K562 (cell line): Measurements from ENCODE around the gene CD300LB. TPM values are rescaled to one million over a fixed set of nuclear protein-coding genes. Genes with fewer than 3 reads are reported as not detected.

Source experiments
- ATAC-seq: fragments of 200-7000 bp; cut with Tn5 transposase; 3 replicates; pipeline ENCODE4 v1.9.1; 2020; ENCODE audit warnings: moderate library complexity
- BruUV-seq: library from RNA; stranded (reverse); fragments of 400-500 nt; replicated peaks from 2 replicates; lab custom pipeline; 2021; lab: Mats Ljungman, UMichigan
- CTCF ChIA-PET: fragments of 300-600 bp; formaldehyde crosslinking; extraction: SDS; loops from one replicate; lab custom pipeline; 2021; ENCODE audit warnings: low intra/inter-chr PET ratio; lab: Yijun Ruan, JAX
- POLR2A ChIA-PET: fragments of 300-600, 350-650 bp; sonication (Branson Sonifier 250); formaldehyde crosslinking; extraction: SDS; loops from one replicate; lab custom pipeline; 2021; ENCODE audit warnings: antibody characterized with exemption, inconsistent platforms; lab: Yijun Ruan, JAX
- DNase-seq, 4 experiments: peaks; one replicate each; pipeline versions ENCODE4 v3.0.0 to v3.0.0-alpha.2; 2011 to 2018; ENCODE audit warnings: low spot score in 3 of 4, mixed read lengths in 3 of 4; ENCODE audit errors: extremely low read depth in 1 of 4
- FAIRE-seq: peaks from 2 replicates; lab custom pipeline; 2011; peaks lifted over from hg19 to GRCh38; lab: Jason Lieb, UNC
- H2AFZ ChIP-seq: 2 replicates; pipeline ENCODE4 v1.6.0; 2011; ENCODE audit warnings: low read depth, low read length, control low read depth, inconsistent platforms
- H3K27ac ChIP-seq: fragments of 200-600 bp; 3 replicates; pipeline ENCODE4 v1.8.0; 2011; ENCODE audit warnings: low read depth, mild to moderate bottlenecking, control low read depth, inconsistent platforms, low read length, moderate library complexity, mixed read lengths; ENCODE audit errors: extremely low read depth
- H3K27me3 ChIP-seq, 2 experiments: fragments of 300-600 bp in 1 of 2; 2 replicates in 1 of 2; 3 replicates in 1 of 2; pipeline versions ENCODE4 v1.6.0 to v1.8.0; 2011; ENCODE audit warnings: inconsistent platforms in 2 of 2, low read length in 2 of 2, mild to moderate bottlenecking in 1 of 2, mixed read lengths in 1 of 2, moderate library complexity in 1 of 2; ENCODE audit not compliant: control insufficient read depth in 2 of 2, insufficient read depth in 2 of 2
- H3K36me3 ChIP-seq: fragments of 300-600 bp; 3 replicates; pipeline ENCODE4 v1.8.0; 2011; ENCODE audit warnings: mild to moderate bottlenecking, low read length, inconsistent platforms; ENCODE audit not compliant: control insufficient read depth, insufficient read depth
- H3K4me1 ChIP-seq, 2 experiments: fragments of 200-600 bp in 1 of 2; replicated peaks in 1 of 2; 2 replicates in 1 of 2; 3 replicates in 1 of 2; pipeline versions ENCODE4 v1.5.1 to v1.8.0; 2011; ENCODE audit warnings: inconsistent platforms in 2 of 2, low read length in 2 of 2, mild to moderate bottlenecking in 1 of 2, mixed read lengths in 1 of 2, moderate library complexity in 1 of 2; ENCODE audit not compliant: control insufficient read depth in 2 of 2, insufficient read depth in 2 of 2
- H3K4me2 ChIP-seq: 2 replicates; pipeline ENCODE4 v1.6.1; 2011; ENCODE audit warnings: low read length, control low read depth, inconsistent platforms, mixed read lengths; ENCODE audit not compliant: insufficient read depth
- H3K4me3 ChIP-seq: fragments of 200-600 bp; sonication (generic), shearing (Covaris generic); 2 replicates; pipeline ENCODE4 v1.5.1; 2016; ENCODE audit warnings: control low read depth, inconsistent platforms
- H3K79me2 ChIP-seq: fragments of 200-600 bp; 3 replicates; pipeline ENCODE4 v1.8.0; 2011; ENCODE audit warnings: low read length, inconsistent platforms; ENCODE audit not compliant: control insufficient read depth, insufficient read depth
- H3K9ac ChIP-seq, 2 experiments: 2 replicates each; pipeline versions ENCODE4 v1.6.0 to v1.6.1; 2011; ENCODE audit warnings: low read depth in 2 of 2, low read length in 2 of 2, control low read depth in 1 of 2, inconsistent platforms in 1 of 2, mild to moderate bottlenecking in 1 of 2, mixed read lengths in 1 of 2; ENCODE audit not compliant: insufficient read depth in 1 of 2
- H3K9me1 ChIP-seq: one replicate; pipeline ENCODE4 v1.6.0; 2011; ENCODE audit warnings: inconsistent platforms, mild to moderate bottlenecking, low read length, moderate library complexity; ENCODE audit not compliant: control insufficient read depth, insufficient read depth
- H3K9me3 ChIP-seq: replicated peaks from 2 replicates; pipeline ENCODE4 v1.5.1; 2011; ENCODE audit warnings: low read depth, low read length, inconsistent platforms; ENCODE audit not compliant: control insufficient read depth, insufficient read depth
- H4K20me1 ChIP-seq: replicated peaks from 2 replicates; pipeline ENCODE4 v1.6.1; 2011; ENCODE audit warnings: low read length, inconsistent platforms, mixed read lengths; ENCODE audit not compliant: control insufficient read depth, insufficient read depth
- HIVEP1 ChIP-seq: fragments of 250-450 bp; sonication (Bioruptor Pico); IDR thresholded peaks from 2 replicates; pipeline ENCODE4 v1.4.0; 2020; ENCODE audit warnings: mild to moderate bottlenecking
- HNRNPLL ChIP-seq: fragments of 200-400 bp; formaldehyde crosslinking; IDR thresholded peaks from 2 replicates; pipeline ENCODE4 v1.6.1; 2017; ENCODE audit warnings: low read length, low read depth, mild to moderate bottlenecking; ENCODE audit not compliant: poor library complexity, severe bottlenecking
- HOXB6 ChIP-seq: fragments of 250-450 bp; sonication (Bioruptor Pico); IDR thresholded peaks from 2 replicates; pipeline ENCODE4 v1.5.1; 2022; ENCODE audit warnings: mild to moderate bottlenecking, borderline replicate concordance
- KLF10 ChIP-seq: fragments of 250-450 bp; sonication (Bioruptor Pico); IDR thresholded peaks from 2 replicates; pipeline ENCODE4 v1.6.1; 2021; ENCODE audit warnings: matching md5 sums
- PTRF ChIP-seq: fragments of 450-650 bp; IDR thresholded peaks from 2 replicates; pipeline ENCODE4 v1.6.1; 2016; ENCODE audit warnings: mild to moderate bottlenecking, missing genetic modification characterization, missing compliant biosample characterization
- ZC3H11A ChIP-seq: IDR thresholded peaks from 2 replicates; pipeline ENCODE4 v1.6.1; 2012; ENCODE audit warnings: low read depth, low read length, improper control_type of control experiment
- WGBS: fragments of 100-300 bp; shearing (Covaris generic); methylation state at CpG from one replicate; pipeline ENCODE4 v1.1.6; 2016; ENCODE audit warnings: low coverage, mixed read lengths; ENCODE audit not compliant: insufficient coverage; ENCODE audit errors: missing lambda C conversion rate; 5-methylcytosine and 5-hydroxymethylcytosine counted together
- in situ Hi-C: fragments of 300-500 bp; cut with MboI; formaldehyde crosslinking; loops from 4 replicates; pipeline ENCODE4 v1.15.0; 2018; ENCODE audit warnings: inconsistent platforms, mixed read lengths
- intact Hi-C: fragments of 100-400 bp; cut with micrococcal nuclease; formaldehyde crosslinking; loops from 2 replicates; pipeline ENCODE4 v1.14.2; 2022
- polyA plus RNA-seq, 8 experiments: library from polyadenylated mRNA; depleted of rRNA in 4 of 8; stranded (reverse) in 5 of 8; unstranded in 3 of 8; fragments of >200 nt; fragmentation: Nextera tagmentation in 2 of 8; fragmentation: Illumina TruSeq in 1 of 8; extraction: Ambion mirVana in 2 of 8; extraction: Trizol in 1 of 8; gene quantifications; 2 replicates each; pipeline versions ENCODE4 v1.2.1 to v1.2.3, GENCODE V29; 2011 to 2014; ENCODE audit warnings: inconsistent platforms in 1 of 8, missing spikeins in 1 of 8
- total RNA-seq, 7 experiments: library from RNA; depleted of rRNA in 6 of 7; stranded (reverse); fragments of >200 nt in 6 of 7; fragmentation: Illumina TruSeq in 2 of 7; extraction: Trizol in 2 of 7; gene quantifications; 2 replicates each; pipeline versions ENCODE4 v1.2.1 to v1.2.3, GENCODE V29; 2011 to 2021; ENCODE audit warnings: low replicate concordance in 1 of 7
- TF ChIP-seq, protein P1 (sequence below): IDR thresholded peaks from 3 replicates; pipeline ENCODE4 v1.6.1; 2011; ENCODE audit warnings: borderline replicate concordance, mild to moderate bottlenecking, moderate library complexity; ENCODE audit not compliant: insufficient read length; ENCODE audit errors: extremely low read depth
- TF ChIP-seq, protein P2 (sequence below): fragments of 250-450 bp; sonication (Bioruptor Pico); IDR thresholded peaks from 2 replicates; pipeline ENCODE4 v1.4.0; 2020
- TF ChIP-seq, protein P3 (sequence below): sonication (generic); formaldehyde crosslinking; IDR thresholded peaks from 2 replicates; pipeline ENCODE4 v1.8.0; 2022; ENCODE audit warnings: missing genetic modification reagents, mild to moderate bottlenecking, moderate library complexity, borderline replicate concordance
- TF ChIP-seq, protein P4 (sequence below): sonication (generic); formaldehyde crosslinking; IDR thresholded peaks from 2 replicates; pipeline ENCODE4 v1.8.1; 2023; ENCODE audit warnings: mild to moderate bottlenecking, missing genetic modification reagents
- TF ChIP-seq, protein P5 (sequence below): sonication (generic); formaldehyde crosslinking; IDR thresholded peaks from 2 replicates; pipeline ENCODE4 v1.8.0; 2022; ENCODE audit warnings: mild to moderate bottlenecking, missing genetic modification reagents
- TF ChIP-seq, protein P6 (sequence below): sonication (generic); formaldehyde crosslinking; IDR thresholded peaks from 2 replicates; pipeline ENCODE4 v1.8.1; 2022; ENCODE audit warnings: missing genetic modification reagents

CD300LB gene
- total and polyA plus RNA-seq, 9 of the 15 experiments (the other 6 are each of a cell fraction or from before 2014, with no cell fraction given) = not detected

DNA sequence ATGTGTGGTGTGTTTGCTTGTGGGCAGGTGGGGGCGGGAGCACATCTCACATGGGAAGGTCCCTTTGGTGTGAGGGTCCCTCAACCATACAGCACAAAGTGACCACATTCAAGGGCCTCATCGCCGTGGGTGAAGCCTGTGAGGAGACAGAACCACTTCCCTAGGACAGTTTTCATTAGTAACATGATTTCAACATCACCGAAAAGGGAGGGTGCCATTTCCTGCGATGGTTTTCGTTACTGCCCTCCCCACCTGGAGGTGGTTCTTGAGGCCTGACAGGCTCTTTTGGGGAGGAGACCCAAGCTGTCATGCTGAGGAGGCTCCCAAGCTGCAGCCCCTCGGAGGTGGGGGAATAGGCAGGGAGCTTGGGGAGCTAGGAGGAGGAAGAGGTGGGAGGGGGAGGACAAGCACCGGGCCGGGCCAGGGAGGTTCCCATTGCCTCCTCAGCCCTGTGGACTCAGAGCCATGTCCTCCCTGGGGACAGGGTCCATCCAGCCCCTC, 9.5 kb downstream of the CD300LB start:
- no TSS peak for BruUV-seq
- Histone ChIP-seq H3K9me3 (no peaks in the 10 kb centered on the region), H3K4me1 (no peaks in the 10 kb centered on the region), H4K20me1 (no peaks in the 10 kb centered on the region), H3K9me1 (no peaks in the 10 kb centered on the region), H3K36me3 (no peaks in the 10 kb centered on the region), H3K27me3 (peaks cover 11 to 51% of the 10 kb centered on the region in 2 experiments; a peak in 3 of 5 replicates), H3K4me3 (no peak overlapping the region), H3K4me2 (no peak overlapping the region), H2AFZ (no peak overlapping the region), H3K79me2 (no peaks in the 10 kb centered on the region), H3K27ac (no peak overlapping the region), H3K9ac (no peak overlapping the region)
- ATAC-seq (no peak), DNase-seq (no peak), FAIRE-seq (no peak)
- CTCF ChIA-PET = no interaction called here
- POLR2A ChIA-PET = no interaction called here
- in situ Hi-C loops (no loop called here), intact Hi-C loops (no loop called here)
- 7% methylated on average over 6 of the region's 9 CpGs for WGBS
- no peak for TF ChIP-seq KLF10 (CRISPR knock-in tag)
- TF ChIP-seq, protein P1, sequence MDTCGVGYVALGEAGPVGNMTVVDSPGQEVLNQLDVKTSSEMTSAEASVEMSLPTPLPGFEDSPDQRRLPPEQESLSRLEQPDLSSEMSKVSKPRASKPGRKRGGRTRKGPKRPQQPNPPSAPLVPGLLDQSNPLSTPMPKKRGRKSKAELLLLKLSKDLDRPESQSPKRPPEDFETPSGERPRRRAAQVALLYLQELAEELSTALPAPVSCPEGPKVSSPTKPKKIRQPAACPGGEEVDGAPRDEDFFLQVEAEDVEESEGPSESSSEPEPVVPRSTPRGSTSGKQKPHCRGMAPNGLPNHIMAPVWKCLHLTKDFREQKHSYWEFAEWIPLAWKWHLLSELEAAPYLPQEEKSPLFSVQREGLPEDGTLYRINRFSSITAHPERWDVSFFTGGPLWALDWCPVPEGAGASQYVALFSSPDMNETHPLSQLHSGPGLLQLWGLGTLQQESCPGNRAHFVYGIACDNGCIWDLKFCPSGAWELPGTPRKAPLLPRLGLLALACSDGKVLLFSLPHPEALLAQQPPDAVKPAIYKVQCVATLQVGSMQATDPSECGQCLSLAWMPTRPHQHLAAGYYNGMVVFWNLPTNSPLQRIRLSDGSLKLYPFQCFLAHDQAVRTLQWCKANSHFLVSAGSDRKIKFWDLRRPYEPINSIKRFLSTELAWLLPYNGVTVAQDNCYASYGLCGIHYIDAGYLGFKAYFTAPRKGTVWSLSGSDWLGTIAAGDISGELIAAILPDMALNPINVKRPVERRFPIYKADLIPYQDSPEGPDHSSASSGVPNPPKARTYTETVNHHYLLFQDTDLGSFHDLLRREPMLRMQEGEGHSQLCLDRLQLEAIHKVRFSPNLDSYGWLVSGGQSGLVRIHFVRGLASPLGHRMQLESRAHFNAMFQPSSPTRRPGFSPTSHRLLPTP = no peak
- TF ChIP-seq, protein P2, sequence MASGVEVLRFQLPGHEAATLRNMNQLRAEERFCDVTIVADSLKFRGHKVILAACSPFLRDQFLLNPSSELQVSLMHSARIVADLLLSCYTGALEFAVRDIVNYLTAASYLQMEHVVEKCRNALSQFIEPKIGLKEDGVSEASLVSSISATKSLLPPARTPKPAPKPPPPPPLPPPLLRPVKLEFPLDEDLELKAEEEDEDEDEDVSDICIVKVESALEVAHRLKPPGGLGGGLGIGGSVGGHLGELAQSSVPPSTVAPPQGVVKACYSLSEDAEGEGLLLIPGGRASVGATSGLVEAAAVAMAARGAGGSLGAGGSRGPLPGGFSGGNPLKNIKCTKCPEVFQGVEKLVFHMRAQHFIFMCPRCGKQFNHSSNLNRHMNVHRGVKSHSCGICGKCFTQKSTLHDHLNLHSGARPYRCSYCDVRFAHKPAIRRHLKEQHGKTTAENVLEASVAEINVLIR (CRISPR knock-in tag) = no peak
- TF ChIP-seq, protein P3, sequence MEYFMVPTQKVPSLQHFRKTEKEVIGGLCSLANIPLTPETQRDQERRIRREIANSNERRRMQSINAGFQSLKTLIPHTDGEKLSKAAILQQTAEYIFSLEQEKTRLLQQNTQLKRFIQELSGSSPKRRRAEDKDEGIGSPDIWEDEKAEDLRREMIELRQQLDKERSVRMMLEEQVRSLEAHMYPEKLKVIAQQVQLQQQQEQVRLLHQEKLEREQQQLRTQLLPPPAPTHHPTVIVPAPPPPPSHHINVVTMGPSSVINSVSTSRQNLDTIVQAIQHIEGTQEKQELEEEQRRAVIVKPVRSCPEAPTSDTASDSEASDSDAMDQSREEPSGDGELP = no peak
- TF ChIP-seq, protein P4, sequence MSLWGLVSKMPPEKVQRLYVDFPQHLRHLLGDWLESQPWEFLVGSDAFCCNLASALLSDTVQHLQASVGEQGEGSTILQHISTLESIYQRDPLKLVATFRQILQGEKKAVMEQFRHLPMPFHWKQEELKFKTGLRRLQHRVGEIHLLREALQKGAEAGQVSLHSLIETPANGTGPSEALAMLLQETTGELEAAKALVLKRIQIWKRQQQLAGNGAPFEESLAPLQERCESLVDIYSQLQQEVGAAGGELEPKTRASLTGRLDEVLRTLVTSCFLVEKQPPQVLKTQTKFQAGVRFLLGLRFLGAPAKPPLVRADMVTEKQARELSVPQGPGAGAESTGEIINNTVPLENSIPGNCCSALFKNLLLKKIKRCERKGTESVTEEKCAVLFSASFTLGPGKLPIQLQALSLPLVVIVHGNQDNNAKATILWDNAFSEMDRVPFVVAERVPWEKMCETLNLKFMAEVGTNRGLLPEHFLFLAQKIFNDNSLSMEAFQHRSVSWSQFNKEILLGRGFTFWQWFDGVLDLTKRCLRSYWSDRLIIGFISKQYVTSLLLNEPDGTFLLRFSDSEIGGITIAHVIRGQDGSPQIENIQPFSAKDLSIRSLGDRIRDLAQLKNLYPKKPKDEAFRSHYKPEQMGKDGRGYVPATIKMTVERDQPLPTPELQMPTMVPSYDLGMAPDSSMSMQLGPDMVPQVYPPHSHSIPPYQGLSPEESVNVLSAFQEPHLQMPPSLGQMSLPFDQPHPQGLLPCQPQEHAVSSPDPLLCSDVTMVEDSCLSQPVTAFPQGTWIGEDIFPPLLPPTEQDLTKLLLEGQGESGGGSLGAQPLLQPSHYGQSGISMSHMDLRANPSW (CRISPR knock-in tag) = no peak
- no peak for TF ChIP-seq PTRF (tag)
- TF ChIP-seq, protein P5, sequence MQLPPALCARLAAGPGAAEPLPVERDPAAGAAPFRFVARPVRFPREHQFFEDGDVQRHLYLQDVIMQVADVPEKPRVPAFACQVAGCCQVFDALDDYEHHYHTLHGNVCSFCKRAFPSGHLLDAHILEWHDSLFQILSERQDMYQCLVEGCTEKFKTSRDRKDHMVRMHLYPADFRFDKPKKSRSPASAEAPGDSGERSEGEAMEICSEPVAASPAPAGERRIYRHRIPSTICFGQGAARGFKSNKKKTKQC (CRISPR knock-in tag) = no peak
- TF ChIP-seq, protein P6, sequence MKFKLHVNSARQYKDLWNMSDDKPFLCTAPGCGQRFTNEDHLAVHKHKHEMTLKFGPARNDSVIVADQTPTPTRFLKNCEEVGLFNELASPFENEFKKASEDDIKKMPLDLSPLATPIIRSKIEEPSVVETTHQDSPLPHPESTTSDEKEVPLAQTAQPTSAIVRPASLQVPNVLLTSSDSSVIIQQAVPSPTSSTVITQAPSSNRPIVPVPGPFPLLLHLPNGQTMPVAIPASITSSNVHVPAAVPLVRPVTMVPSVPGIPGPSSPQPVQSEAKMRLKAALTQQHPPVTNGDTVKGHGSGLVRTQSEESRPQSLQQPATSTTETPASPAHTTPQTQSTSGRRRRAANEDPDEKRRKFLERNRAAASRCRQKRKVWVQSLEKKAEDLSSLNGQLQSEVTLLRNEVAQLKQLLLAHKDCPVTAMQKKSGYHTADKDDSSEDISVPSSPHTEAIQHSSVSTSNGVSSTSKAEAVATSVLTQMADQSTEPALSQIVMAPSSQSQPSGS = no peak
- no peak for TF ChIP-seq HNRNPLL
- TF ChIP-seq HIVEP1 (CRISPR knock-in tag) = no peak
- no peak for TF ChIP-seq ZC3H11A
- no peak for TF ChIP-seq HOXB6 (CRISPR knock-in tag)
- TF ChIP-seq, all 486 proteins: peak for 0
